Stimulated activated CD8-positive, alpha-beta memory T cell treated with anti-CD3 and anti-CD28 coated beads, Interleukin-7, amount 100 ng/mL, for 24 hours (primary cell): ENCODE results near the gene NEURL1B.
"Not testable (repeated sequence)": the region's sequence is repeated elsewhere in the genome, so short reads cannot be mapped to it uniquely, and the experiment has no call there.

Source experiments
- DNase-seq: peaks from one replicate; pipeline ENCODE4 v3.0.0-alpha.2; 2020; ENCODE audit warnings: low read depth

The NEURL1B gene

GRCh38 chr5:172640822-172641358 lies at the start of gene NEURL1B:
TSS of gene NEURL1B (plus strand) at chr5:172641263. CDS start at chr5:172641407, 144 bp downstream.
- no peak for DNase-seq

GRCh38 chr5:172591636-172592035 lies 49.4 kb upstream of the NEURL1B start:
- no peak for DNase-seq

GRCh38 chr5:172592881-172593280 lies 48.2 kb upstream of the NEURL1B start:
- no peak for DNase-seq

- DNase-seq, result no peak
Measured at GRCh38 chr5:172593306-172593705, 47.8 kb upstream of the NEURL1B start.

- DNase-seq, result no peak
Measured at GRCh38 chr5:172593721-172594235, 47.3 kb upstream of the NEURL1B start.

GRCh38 chr5:172594431-172594830 lies 46.6 kb upstream of the NEURL1B start:
- DNase-seq, result no peak

- DNase-seq, result no peak
Measured at GRCh38 chr5:172594867-172595466, 46.1 kb upstream of the NEURL1B start.

GRCh38 chr5:172595596-172596455 lies 45.2 kb upstream of the NEURL1B start:
- no peak for DNase-seq

- DNase-seq, result no peak
Measured at GRCh38 chr5:172596638-172597231, 44.3 kb upstream of the NEURL1B start.

- DNase-seq, result no peak
Measured at GRCh38 chr5:172597755-172598155, 43.3 kb upstream of the NEURL1B start.

- DNase-seq, result no peak
Measured at GRCh38 chr5:172598251-172599203, 42.5 kb upstream of the NEURL1B start.

- no peak for DNase-seq
Measured at GRCh38 chr5:172599204-172599567, 41.9 kb upstream of the NEURL1B start.

GRCh38 chr5:172600571-172600970 lies 40.5 kb upstream of the NEURL1B start:
- DNase-seq, result no peak

- DNase-seq, result not testable (repeated sequence)
Measured at GRCh38 chr5:172601576-172601975, 39.5 kb upstream of the NEURL1B start.

GRCh38 chr5:172602783-172603231 lies 38.3 kb upstream of the NEURL1B start:
- DNase-seq, result no peak

- no peak for DNase-seq
Measured at GRCh38 chr5:172603251-172603806, 37.7 kb upstream of the NEURL1B start.

GRCh38 chr5:172605466-172605865 lies 35.6 kb upstream of the NEURL1B start:
- DNase-seq, result no peak

GRCh38 chr5:172606156-172606785 lies 34.8 kb upstream of the NEURL1B start:
- DNase-seq, result no peak

- no peak for DNase-seq
Measured at GRCh38 chr5:172607213-172607793, 33.8 kb upstream of the NEURL1B start.

- DNase-seq, result no peak
Measured at GRCh38 chr5:172608773-172609172, 32.3 kb upstream of the NEURL1B start.
